Right lobe of liver (tissue), 6 donors: Measurements from ENCODE around the gene HTRA3. TPM values are rescaled to one million over a fixed set of nuclear protein-coding genes. Genes with fewer than 3 reads are reported as not detected.

Source experiments
- ATAC-seq, 4 donors: fragments of 200-7000 bp; cut with Tn5 transposase; one replicate each; pipeline ENCODE4 v1.9.1; 2020; ENCODE audit warnings: mild to moderate bottlenecking in 4 of 4, moderate library complexity in 4 of 4
- DNase-seq, 3 donors: peaks; one replicate each; pipeline ENCODE4 v3.0.0-alpha.2; 2020
- H3K27ac ChIP-seq, 3 donors: fragments of 200-600 bp; one replicate each; pipeline ENCODE4 v1.8.0; 2022
- H3K27me3 ChIP-seq, 2 donors: fragments of 200-600 bp; one replicate each; pipeline ENCODE4 v1.8.0; 2022
- H3K36me3 ChIP-seq, 4 donors: fragments of 200-600 bp; sonication (generic) in 1 of 4; one replicate each; pipeline versions ENCODE4 v1.5.1 to v1.8.0; 2017 to 2022; ENCODE audit warnings: control low read depth in 1 of 4
- H3K4me1 ChIP-seq, 4 donors: fragments of 200-600 bp; sonication (generic) in 1 of 4; one replicate each; pipeline versions ENCODE4 v1.5.1 to v1.8.0; 2017 to 2022; ENCODE audit warnings: control low read depth in 1 of 4
- H3K4me3 ChIP-seq, 3 donors: fragments of 200-600 bp; one replicate each; pipeline ENCODE4 v1.8.0; 2022
- H3K9me3 ChIP-seq, 4 donors: fragments of 200-600 bp; sonication (generic) in 1 of 4; one replicate each; pipeline versions ENCODE4 v1.5.1 to v1.8.0; 2017 to 2022; ENCODE audit warnings: control low read depth in 1 of 4
- CTCF ChIP-seq, 4 donors: fragments of 200-600 bp in 3 of 4; fragments of 450-650 bp in 1 of 4; IDR thresholded peaks; one replicate each; pipeline versions ENCODE4 v1.5.1 to v1.8.0; 2016 to 2022; ENCODE audit warnings: antibody characterized with exemption in 4 of 4, mild to moderate bottlenecking in 2 of 4
- POLR2A ChIP-seq: fragments of 450-650 bp; IDR thresholded peaks from one replicate; pipeline ENCODE4 v1.6.1; 2017; ENCODE audit warnings: antibody characterized with exemption, mild to moderate bottlenecking
- WGBS: methylation state at CpG from one replicate; pipeline ENCODE4 v1.1.6; 2018; ENCODE audit warnings: low coverage, low lambda C conversion rate; ENCODE audit not compliant: insufficient coverage; ENCODE audit errors: missing lambda C conversion rate; 5-methylcytosine and 5-hydroxymethylcytosine counted together
- intact Hi-C, 2 donors: fragments of 100-400 bp; cut with DNase I; formaldehyde crosslinking; loops; one replicate each; pipeline versions ENCODE4 v1.11.2 to v1.14.1; 2022
- total RNA-seq, 6 experiments: library from RNA; depleted of rRNA in 2 of 6; stranded (reverse); fragments of >200 nt in 2 of 6; fragmentation: NEBNext Ultra II Directional in 3 of 6; extraction: Animal tissue kit (Norgen Biotek cat#: 25700) in 3 of 6; gene quantifications; one replicate each; pipeline versions ENCODE4 v1.1.0 to v1.2.4, GENCODE V29; 2016 to 2023
- donor health status: DM: no; HTN: yes; CAD: no.
- donor health status: DM: no; HTN: no; CAD: no.
- donor health status: DM: no; HTN: no; CAD: no.
- donor health status: DM: no; HTN: yes; CAD: no.
- donor health status: DM: no; HTN: yes; CAD: no.

The HTRA3 gene
- total RNA-seq, 6 experiments from 2014 or later, result 0.32 to 1.6 (median 1.0) TPM

- TF ChIP-seq POLR2A, result no peak
- TF ChIP-seq CTCF (IDR thresholded peaks at IDR 0.05), result no peak
- ATAC-seq (no peak), DNase-seq (no peak)
- WGBS, result 93% methylated on average over 14 of the region's 15 CpGs
- H3K27ac ChIP-seq, result no peak overlapping the region
- intact Hi-C loops, result no loop called here
- H3K4me3 ChIP-seq, result no peak overlapping the region
- peaks cover 0 to 26% (median 15%) of the 10 kb centered on the region in 4 donors for H3K36me3 ChIP-seq
- peaks cover 0 to 6% (median under 1%) of the 10 kb centered on the region in 4 donors for H3K4me1 ChIP-seq
- no peaks in the 10 kb centered on the region for H3K27me3 ChIP-seq
- no peaks in the 10 kb centered on the region for H3K9me3 ChIP-seq
Measured at GRCh38 chr4:8222609-8223388, 46.8 kb upstream of the HTRA3 start.

- TF ChIP-seq POLR2A (no peak), CTCF (IDR thresholded peaks at IDR 0.05) (no peak)
Measured at GRCh38 chr4:8224267-8224974, 45.1 kb upstream of the HTRA3 start.

GRCh38 chr4:8224975-8225625 lies 44.5 kb upstream of the HTRA3 start:
- TF ChIP-seq POLR2A (no peak), CTCF (IDR thresholded peaks at IDR 0.05) (no peak)
- intact Hi-C loops, result no loop called here
- no peak for ATAC-seq
- DNase-seq, result no peak
- Histone ChIP-seq H3K36me3 (peaks cover 0 to 22% (median 12%) of the 10 kb centered on the region in 4 donors), H3K27ac (no peak overlapping the region), H3K4me3 (no peak overlapping the region), H3K4me1 (peaks cover 0 to 17% (median 9%) of the 10 kb centered on the region in 4 donors), H3K27me3 (no peaks in the 10 kb centered on the region), H3K9me3 (no peaks in the 10 kb centered on the region)
- no CpG with 5 or more reads among the region's 12 CpGs for WGBS

More at GRCh38 chr4:8224267-8224974, 45.1 kb upstream of the HTRA3 start:
- no peak overlapping the region for H3K4me3 ChIP-seq
- intact Hi-C loops, result no loop called here
- H3K27ac ChIP-seq, result no peak overlapping the region
- no peak for ATAC-seq
- peaks cover 0 to 17% (median 9%) of the 10 kb centered on the region in 4 donors for H3K4me1 ChIP-seq
- H3K27me3 ChIP-seq, result no peaks in the 10 kb centered on the region
- H3K36me3 ChIP-seq, result peaks cover 0 to 23% (median 15%) of the 10 kb centered on the region in 4 donors
- DNase-seq, result no peak
- no peaks in the 10 kb centered on the region for H3K9me3 ChIP-seq
- no CpG with 5 or more reads among the region's 12 CpGs for WGBS

GRCh38 chr4:8225706-8226443 lies 43.7 kb upstream of the HTRA3 start:
- intact Hi-C loops, result no loop called here
- Histone ChIP-seq H3K4me3 (no peak overlapping the region), H3K27me3 (no peaks in the 10 kb centered on the region), H3K36me3 (peaks cover 0 to 22% (median 9%) of the 10 kb centered on the region in 4 donors), H3K27ac (no peak overlapping the region), H3K9me3 (no peaks in the 10 kb centered on the region), H3K4me1 (peaks cover 0 to 17% (median 9%) of the 10 kb centered on the region in 4 donors)
- DNase-seq (no peak), ATAC-seq (no peak)
- TF ChIP-seq POLR2A (no peak), CTCF (IDR thresholded peaks at IDR 0.05) (no peak)
- 62% methylated on average over 5 of the region's 10 CpGs for WGBS
